Limb (tissue), 2 donors: ENCODE data around the gene B4GALNT3.

Experiments used
- DNase-seq, 2 donors: peaks; one replicate each; pipeline ENCODE4 v3.0.0-alpha.2; 2016; ENCODE audit errors: extremely low spot score in 2 of 2

Gene B4GALNT3

GRCh38 chr12:591167-592023, 131.7 kb downstream of the B4GALNT3 start:
- DNase-seq: no peak

GRCh38 chr12:592024-592505, 132.3 kb downstream of the B4GALNT3 start:
- DNase-seq: no peak

GRCh38 chr12:593396-594270, 133.9 kb downstream of the B4GALNT3 start:
- no peak for DNase-seq

- DNase-seq: no peak
These were observed 138.3 kb downstream of the B4GALNT3 start for GRCh38 chr12:597926-598568.

GRCh38 chr12:599756-600155, 140.0 kb downstream of the B4GALNT3 start:
- no peak for DNase-seq

GRCh38 chr12:601976-602699, 142.4 kb downstream of the B4GALNT3 start:
- DNase-seq: no peak

- DNase-seq: no peak
These were observed 142.9 kb downstream of the B4GALNT3 start for GRCh38 chr12:602700-603068.

GRCh38 chr12:604956-605355, 145.2 kb downstream of the B4GALNT3 start:
- no peak for DNase-seq

GRCh38 chr12:607541-608001, 147.8 kb downstream of the B4GALNT3 start:
- DNase-seq: peak; percentile 60 to 68

- no peak for DNase-seq
These were observed 148.7 kb downstream of the B4GALNT3 start for GRCh38 chr12:608413-608812.

- no peak for DNase-seq
These were observed 149.2 kb downstream of the B4GALNT3 start for GRCh38 chr12:608921-609320.

- no peak for DNase-seq
These were observed 152.0 kb downstream of the B4GALNT3 start for GRCh38 chr12:611721-612120.

- DNase-seq: no peak
These were observed 152.6 kb downstream of the B4GALNT3 start for GRCh38 chr12:612293-612692.

- DNase-seq: no peak
These were observed 153.1 kb downstream of the B4GALNT3 start for GRCh38 chr12:612886-613285.
